Measurements from ENCODE around the gene CLDN7.

The CLDN7 gene

DNA sequence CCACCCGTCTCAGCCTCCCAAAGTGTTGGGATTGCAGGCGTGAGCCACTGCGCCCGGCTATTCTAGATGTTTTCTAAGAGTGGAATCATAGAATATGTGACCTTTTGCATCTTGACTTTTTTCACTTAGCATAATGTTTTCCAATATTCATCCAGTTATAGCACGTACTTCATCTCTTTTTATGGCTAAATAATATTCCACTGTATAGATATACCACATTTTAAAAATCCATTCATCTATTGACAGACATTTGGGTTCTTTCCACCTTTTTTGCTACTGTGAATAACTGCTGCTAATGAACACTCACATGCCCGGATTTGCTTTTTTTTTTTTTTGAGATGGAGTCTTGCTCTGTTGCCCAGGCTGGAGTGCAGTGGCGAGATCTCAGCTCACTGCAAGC, 41.9 kb upstream of the CLDN7 start:
- H3K27ac ChIP-seq (replicated peaks; ENCODE audit: low read length): no peak overlapping the region
- H3K79me1 ChIP-seq (ENCODE audit: low read depth, low read length): no peaks in the 10 kb centered on the region
- H3K4me2 ChIP-seq (ENCODE audit: insufficient read depth, low read length, poor library complexity, severe bottlenecking): no peak overlapping the region
- H2AK5ac ChIP-seq (ENCODE audit: low read depth, low read length): no peak overlapping the region
- H4K8ac ChIP-seq (ENCODE audit: low read depth, low read length): no peak overlapping the region
- H3K4ac ChIP-seq (ENCODE audit: low read length): no peak overlapping the region
- no peak overlapping the region for H2BK12ac ChIP-seq (ENCODE audit: low read length)
- peaks cover 0 to 3% (median 0%) of the 10 kb centered on the region in 3 experiments for H3K27me3 ChIP-seq (ENCODE audit: control insufficient read depth in 3 of 3, insufficient read depth in 3 of 3, low read depth in 1 of 3, low read length in 3 of 3)
- no peak overlapping the region for H2BK15ac ChIP-seq (ENCODE audit: low read length)
- H2AFZ ChIP-seq (ENCODE audit: low read length): no peak overlapping the region
- no peak overlapping the region for H3K14ac ChIP-seq (ENCODE audit: low read length)
- no peak overlapping the region for H3K9ac ChIP-seq (ENCODE audit: low read depth, low read length, poor library complexity)
- H3K18ac ChIP-seq (ENCODE audit: low read length): no peak overlapping the region
- H3K9me3 ChIP-seq (replicated peaks in 1 of 2; ENCODE audit: control insufficient read depth in 2 of 2, insufficient read depth in 1 of 2, low read depth in 1 of 2, low read length in 2 of 2): no peaks in the 10 kb centered on the region
- no peak overlapping the region for H4K91ac ChIP-seq (ENCODE audit: low read depth, low read length, poor library complexity)
- no CpG with 5 or more reads among the region's 7 CpGs for WGBS, 2 donors (ENCODE audit: extremely low coverage in 2 of 2, insufficient read length in 2 of 2, insufficient replicate concordance in 1 of 2)
- H2BK120ac ChIP-seq (ENCODE audit: low read depth, low read length): no peak overlapping the region
- no peak overlapping the region for H2BK5ac ChIP-seq (ENCODE audit: low read length)
- H3K36me3 ChIP-seq (replicated peaks in 1 of 2; ENCODE audit: control insufficient read depth in 2 of 2, insufficient read depth in 2 of 2, low read length in 2 of 2): peaks cover 0 to under 1% of the 10 kb centered on the region in 2 donors
- DNase-seq (ENCODE audit: low spot score): no peak
- no peak overlapping the region for H3K4me3 ChIP-seq (ENCODE audit: low read length in 2 of 2)
- peaks cover 2 to 3% of the 10 kb centered on the region in 2 donors for H3K4me1 ChIP-seq (ENCODE audit: control insufficient read depth in 2 of 2, insufficient read depth in 1 of 2, low read depth in 1 of 2, low read length in 2 of 2)
- H3K23ac ChIP-seq (ENCODE audit: low read depth, low read length, poor library complexity): no peak overlapping the region

DNA sequence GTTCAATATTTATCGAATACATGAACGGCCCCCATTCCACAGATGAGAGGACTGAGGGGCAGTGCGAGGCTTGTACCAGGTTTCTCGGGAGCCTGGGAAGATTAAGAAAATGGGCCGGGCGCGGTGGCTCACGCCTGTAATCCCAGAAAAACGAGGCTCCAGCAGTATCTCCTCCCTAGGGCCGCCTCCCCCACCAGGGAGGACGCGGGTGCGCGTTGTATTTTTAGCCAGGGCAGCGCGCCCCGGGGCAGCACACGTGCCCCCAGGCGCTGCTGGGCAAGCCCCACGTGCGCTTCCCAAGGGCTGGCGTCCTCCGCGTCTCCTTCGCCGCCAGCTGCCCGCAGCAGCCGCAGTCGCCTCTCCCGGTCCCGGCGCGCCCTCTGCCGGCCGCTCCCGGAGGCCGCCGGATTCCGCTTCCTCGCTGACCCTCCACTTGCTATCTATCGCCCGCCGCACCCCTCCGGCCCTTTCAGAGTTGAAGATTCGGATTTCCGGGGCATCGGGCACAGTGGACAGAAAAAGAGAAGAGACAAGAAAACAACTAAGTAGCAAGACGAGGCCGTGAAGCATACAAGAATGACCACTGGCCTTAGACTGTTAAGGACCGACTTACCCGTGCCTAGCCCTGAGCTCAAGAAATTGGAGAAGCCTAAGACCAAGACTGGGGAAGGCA, 34.0 kb upstream of the CLDN7 start:
- no peak overlapping the region for H3K27ac ChIP-seq (replicated peaks; ENCODE audit: low read length)
- H4K91ac ChIP-seq (ENCODE audit: low read depth, low read length, poor library complexity): no peak overlapping the region
- H3K14ac ChIP-seq (ENCODE audit: low read length): no peak overlapping the region
- no peak overlapping the region for H2BK120ac ChIP-seq (ENCODE audit: low read depth, low read length)
- H3K4ac ChIP-seq (ENCODE audit: low read length): no peak overlapping the region
- no peak overlapping the region for H3K23ac ChIP-seq (ENCODE audit: low read depth, low read length, poor library complexity)
- H3K4me1 ChIP-seq (ENCODE audit: control insufficient read depth in 2 of 2, insufficient read depth in 1 of 2, low read depth in 1 of 2, low read length in 2 of 2): peaks cover 7 to 22% of the 10 kb centered on the region in 2 donors
- H3K4me2 ChIP-seq (ENCODE audit: insufficient read depth, low read length, poor library complexity, severe bottlenecking): no peak overlapping the region
- peaks cover 0 to 3% of the 10 kb centered on the region in 2 donors for H3K9me3 ChIP-seq (replicated peaks in 1 of 2; ENCODE audit: control insufficient read depth in 2 of 2, insufficient read depth in 1 of 2, low read depth in 1 of 2, low read length in 2 of 2)
- no peak overlapping the region for H3K9ac ChIP-seq (ENCODE audit: low read depth, low read length, poor library complexity)
- DNase-seq (ENCODE audit: low spot score): peak; percentile 81
- H3K4me3 ChIP-seq (ENCODE audit: low read length in 2 of 2): no peak overlapping the region
- peaks cover 2% of the 10 kb centered on the region for H3K79me1 ChIP-seq (ENCODE audit: low read depth, low read length)
- H3K36me3 ChIP-seq (replicated peaks in 1 of 2; ENCODE audit: control insufficient read depth in 2 of 2, insufficient read depth in 2 of 2, low read length in 2 of 2): no peaks in the 10 kb centered on the region
- H2BK12ac ChIP-seq (ENCODE audit: low read length): no peak overlapping the region
- no peak overlapping the region for H2BK15ac ChIP-seq (ENCODE audit: low read length)
- H4K8ac ChIP-seq (ENCODE audit: low read depth, low read length): no peak overlapping the region
- no CpG with 5 or more reads among the region's 51 CpGs for WGBS, 2 donors (ENCODE audit: extremely low coverage in 2 of 2, insufficient read length in 2 of 2, insufficient replicate concordance in 1 of 2)
- no peak overlapping the region for H3K18ac ChIP-seq (ENCODE audit: low read length)
- peaks cover 10 to 51% (median 44%) of the 10 kb centered on the region in 3 experiments for H3K27me3 ChIP-seq (ENCODE audit: control insufficient read depth in 3 of 3, insufficient read depth in 3 of 3, low read depth in 1 of 3, low read length in 3 of 3)
- H2AFZ ChIP-seq (ENCODE audit: low read length): peak overlapping the region; percentile 83
- H2BK5ac ChIP-seq (ENCODE audit: low read length): no peak overlapping the region
- H2AK5ac ChIP-seq (ENCODE audit: low read depth, low read length): no peak overlapping the region

DNA sequence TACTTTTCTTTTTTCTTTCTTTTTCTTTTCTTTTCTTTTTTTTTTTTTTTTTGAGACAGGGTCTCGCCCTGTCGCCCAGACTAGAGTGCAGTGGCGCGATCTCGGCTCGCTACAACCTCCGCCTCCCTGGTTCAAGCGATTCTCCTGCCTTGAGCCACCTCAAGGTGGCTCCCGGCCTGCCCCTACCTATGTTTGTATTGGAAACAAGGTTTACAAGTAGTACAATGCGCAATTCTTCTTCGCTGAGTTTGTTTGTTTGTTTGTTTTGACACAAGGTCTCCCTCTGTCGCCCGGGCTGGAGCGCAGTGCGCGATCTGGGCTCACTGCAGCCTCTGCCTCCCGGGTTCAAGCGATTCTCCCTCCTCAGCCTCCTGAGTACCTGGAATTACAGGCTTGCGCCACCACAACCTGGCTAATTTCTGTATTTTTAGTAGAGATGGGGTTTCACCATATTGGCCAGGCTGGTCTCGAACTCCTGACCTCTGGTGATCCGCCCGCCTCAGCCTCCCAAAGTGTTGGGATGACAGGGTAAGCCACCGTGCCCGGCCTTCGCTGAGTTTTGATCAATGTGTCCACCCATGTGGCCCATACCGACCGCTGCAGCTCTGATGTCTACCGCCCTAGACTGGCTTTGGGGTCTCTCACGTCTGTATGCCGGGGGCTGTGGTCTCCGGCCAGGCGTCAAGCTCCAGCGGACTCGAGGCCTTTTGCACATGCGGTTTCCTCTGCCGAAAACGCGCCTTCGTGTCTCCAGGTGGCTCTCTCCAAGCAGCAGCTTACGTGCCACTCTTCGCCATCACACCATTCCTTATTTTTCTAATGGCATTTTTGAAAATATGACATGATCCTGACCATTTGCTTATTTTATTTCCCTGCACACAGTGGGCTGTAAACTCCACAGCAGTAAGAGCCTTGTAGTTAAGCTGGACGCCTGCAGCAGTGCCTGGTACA, 33.2 kb upstream of the CLDN7 start:
- Histone ChIP-seq H2BK12ac (ENCODE audit: low read length) (no peak overlapping the region), H2AK5ac (ENCODE audit: low read depth, low read length) (peak overlapping the region; percentile 94), H3K18ac (ENCODE audit: low read length) (no peak overlapping the region), H3K27ac (replicated peaks; ENCODE audit: low read length) (no peak overlapping the region), H3K9me3 (replicated peaks in 1 of 2; ENCODE audit: control insufficient read depth in 2 of 2, insufficient read depth in 1 of 2, low read depth in 1 of 2, low read length in 2 of 2) (peaks cover 0 to 3% of the 10 kb centered on the region in 2 donors), H3K36me3 (replicated peaks in 1 of 2; ENCODE audit: control insufficient read depth in 2 of 2, insufficient read depth in 2 of 2, low read length in 2 of 2) (no peaks in the 10 kb centered on the region), H3K79me1 (ENCODE audit: low read depth, low read length) (peaks cover 4% of the 10 kb centered on the region), H3K14ac (ENCODE audit: low read length) (no peak overlapping the region), H3K4me1 (ENCODE audit: control insufficient read depth in 2 of 2, insufficient read depth in 1 of 2, low read depth in 1 of 2, low read length in 2 of 2) (peaks cover 7 to 22% of the 10 kb centered on the region in 2 donors), H3K23ac (ENCODE audit: low read depth, low read length, poor library complexity) (peak overlapping the region; percentile 89), H3K9ac (ENCODE audit: low read depth, low read length, poor library complexity) (no peak overlapping the region), H2BK5ac (ENCODE audit: low read length) (no peak overlapping the region), H3K4ac (ENCODE audit: low read length) (no peak overlapping the region), H2AFZ (ENCODE audit: low read length) (no peak overlapping the region), H3K4me2 (ENCODE audit: insufficient read depth, low read length, poor library complexity, severe bottlenecking) (no peak overlapping the region), H3K4me3 (ENCODE audit: low read length in 2 of 2) (peak overlapping the region in 1 of 2 donors; percentile 29), H4K91ac (ENCODE audit: low read depth, low read length, poor library complexity) (no peak overlapping the region), H3K27me3 (ENCODE audit: control insufficient read depth in 3 of 3, insufficient read depth in 3 of 3, low read depth in 1 of 3, low read length in 3 of 3) (peaks cover 10 to 51% (median 44%) of the 10 kb centered on the region in 3 experiments), H2BK120ac (ENCODE audit: low read depth, low read length) (peak overlapping the region; percentile 94), H4K8ac (ENCODE audit: low read depth, low read length) (no peak overlapping the region), H2BK15ac (ENCODE audit: low read length) (no peak overlapping the region)
- DNase-seq (ENCODE audit: low spot score): no peak
- WGBS, 2 donors (ENCODE audit: extremely low coverage in 2 of 2, insufficient read length in 2 of 2, insufficient replicate concordance in 1 of 2): no CpG with 5 or more reads among the region's 42 CpGs
